SJCRH30 (cell line): ENCODE data around the gene SVEP1. TPM values are rescaled to one million over a fixed set of nuclear protein-coding genes. Genes with fewer than 3 reads are reported as not detected.

Source experiments
- DNase-seq, 2 experiments: peaks; one replicate each; pipeline ENCODE4 v3.0.0-alpha.2; 2015 to 2020
- H3K27ac ChIP-seq: fragments of 250-450 bp; sonication (Bioruptor Pico); 2 replicates; pipeline ENCODE4 v1.5.1; 2020; ENCODE audit warnings: mild to moderate bottlenecking, moderate library complexity
- H3K27me3 ChIP-seq: fragments of 250-450 bp; sonication (Bioruptor Pico); 2 replicates; pipeline ENCODE4 v1.5.1; 2020; ENCODE audit warnings: mild to moderate bottlenecking, moderate library complexity
- H3K36me3 ChIP-seq: fragments of 250-450 bp; sonication (Bioruptor Pico); 2 replicates; pipeline ENCODE4 v1.5.1; 2020; ENCODE audit warnings: mild to moderate bottlenecking, moderate library complexity
- H3K4me1 ChIP-seq: fragments of 250-450 bp; sonication (Bioruptor Pico); 2 replicates; pipeline ENCODE4 v1.5.1; 2020; ENCODE audit warnings: mild to moderate bottlenecking, moderate library complexity
- H3K4me3 ChIP-seq: fragments of 250-450 bp; sonication (Bioruptor Pico); 2 replicates; pipeline ENCODE4 v1.5.1; 2020; ENCODE audit warnings: mild to moderate bottlenecking, moderate library complexity
- H3K9me3 ChIP-seq: fragments of 250-450 bp; sonication (Bioruptor Pico); replicated peaks from 2 replicates; pipeline ENCODE4 v1.5.1; 2020; ENCODE audit warnings: mild to moderate bottlenecking, moderate library complexity
- total RNA-seq: library from RNA; depleted of rRNA; stranded (reverse); fragments of >200 nt; shearing (Covaris generic); gene quantifications from 2 replicates; pipeline ENCODE4 v1.2.3, GENCODE V29; 2014

The SVEP1 gene
- total RNA-seq, 1 experiment from 2014 or later = 0.18 TPM

GRCh38 chr9:110592044-110592830, 12.7 kb upstream of the SVEP1 start:
- H3K27ac ChIP-seq = no peak overlapping the region
- H3K9me3 ChIP-seq = no peaks in the 10 kb centered on the region
- H3K27me3 ChIP-seq = no peaks in the 10 kb centered on the region
- no peaks in the 10 kb centered on the region for H3K4me1 ChIP-seq
- no peak for DNase-seq
- no peak overlapping the region for H3K4me3 ChIP-seq
- H3K36me3 ChIP-seq = no peaks in the 10 kb centered on the region

GRCh38 chr9:110591526-110591925, 12.0 kb upstream of the SVEP1 start:
- H3K9me3 ChIP-seq = no peaks in the 10 kb centered on the region
- no peaks in the 10 kb centered on the region for H3K4me1 ChIP-seq
- H3K27me3 ChIP-seq = no peaks in the 10 kb centered on the region
- H3K4me3 ChIP-seq = no peak overlapping the region
- H3K27ac ChIP-seq = no peak overlapping the region
- H3K36me3 ChIP-seq = no peaks in the 10 kb centered on the region
- no peak for DNase-seq

- DNase-seq = no peak
- Histone ChIP-seq H3K9me3 (no peaks in the 10 kb centered on the region), H3K4me3 (no peak overlapping the region), H3K36me3 (no peaks in the 10 kb centered on the region), H3K4me1 (no peaks in the 10 kb centered on the region), H3K27ac (no peak overlapping the region), H3K27me3 (no peaks in the 10 kb centered on the region)
Measured at GRCh38 chr9:110590816-110591215, 11.3 kb upstream of the SVEP1 start.

- DNase-seq = no peak
- no peaks in the 10 kb centered on the region for H3K9me3 ChIP-seq
- no peaks in the 10 kb centered on the region for H3K27me3 ChIP-seq
- no peak overlapping the region for H3K4me3 ChIP-seq
- no peaks in the 10 kb centered on the region for H3K4me1 ChIP-seq
- H3K27ac ChIP-seq = no peak overlapping the region
- no peaks in the 10 kb centered on the region for H3K36me3 ChIP-seq
Measured at GRCh38 chr9:110588296-110588695, 8.8 kb upstream of the SVEP1 start.

GRCh38 chr9:110583237-110583636, 3.7 kb upstream of the SVEP1 start:
- Histone ChIP-seq H3K27ac (no peak overlapping the region), H3K9me3 (no peaks in the 10 kb centered on the region), H3K27me3 (no peaks in the 10 kb centered on the region), H3K36me3 (no peaks in the 10 kb centered on the region), H3K4me1 (no peaks in the 10 kb centered on the region), H3K4me3 (no peak overlapping the region)
- DNase-seq = no peak

GRCh38 chr9:110582156-110582555, 2.6 kb upstream of the SVEP1 start:
- DNase-seq = no peak
- Histone ChIP-seq H3K36me3 (no peaks in the 10 kb centered on the region), H3K9me3 (no peaks in the 10 kb centered on the region; the same call in 1 of the 2 replicates), H3K4me3 (no peak overlapping the region), H3K27me3 (no peaks in the 10 kb centered on the region), H3K27ac (no peak overlapping the region), H3K4me1 (no peaks in the 10 kb centered on the region)

- Histone ChIP-seq H3K27me3 (no peaks in the 10 kb centered on the region), H3K9me3 (no peaks in the 10 kb centered on the region; the same call in 1 of the 2 replicates), H3K4me3 (no peak overlapping the region), H3K4me1 (no peaks in the 10 kb centered on the region), H3K27ac (no peak overlapping the region), H3K36me3 (no peaks in the 10 kb centered on the region)
- DNase-seq = no peak
Measured at GRCh38 chr9:110580850-110581249, 1.3 kb upstream of the SVEP1 start.

GRCh38 chr9:110579862-110580219, 300 bp upstream of the SVEP1 start:
- DNase-seq = peak; percentile 20 to 38
- no peaks in the 10 kb centered on the region for H3K4me1 ChIP-seq
- H3K36me3 ChIP-seq = no peaks in the 10 kb centered on the region
- H3K4me3 ChIP-seq = peak overlapping the region; percentile 57
- no peaks in the 10 kb centered on the region; the same call in 1 of the 2 replicates for H3K9me3 ChIP-seq
- H3K27ac ChIP-seq = peak overlapping the region; percentile 2; the same call in 1 of the 2 replicates
- no peaks in the 10 kb centered on the region for H3K27me3 ChIP-seq

- Histone ChIP-seq H3K4me3 (no peak overlapping the region), H3K27me3 (no peaks in the 10 kb centered on the region), H3K9me3 (no peaks in the 10 kb centered on the region; the same call in 1 of the 2 replicates), H3K27ac (no peak overlapping the region), H3K4me1 (0 out of 2 replicates have a peak, but pooled peaks cover 3% of the 10 kb centered on the region), H3K36me3 (no peaks in the 10 kb centered on the region)
- DNase-seq = no peak
Measured at GRCh38 chr9:110578575-110579033, 937 bp downstream of the SVEP1 start.

GRCh38 chr9:110575945-110576344, 3.6 kb downstream of the SVEP1 start:
- Histone ChIP-seq H3K9me3 (no peaks in the 10 kb centered on the region; the same call in 1 of the 2 replicates), H3K27ac (no peak overlapping the region), H3K4me1 (peaks cover 13% of the 10 kb centered on the region), H3K4me3 (no peak overlapping the region), H3K36me3 (no peaks in the 10 kb centered on the region), H3K27me3 (no peaks in the 10 kb centered on the region)
- no peak for DNase-seq

- no peaks in the 10 kb centered on the region for H3K36me3 ChIP-seq
- H3K27me3 ChIP-seq = no peaks in the 10 kb centered on the region
- no peak overlapping the region for H3K27ac ChIP-seq
- no peak for DNase-seq
- H3K9me3 ChIP-seq = no peaks in the 10 kb centered on the region; the same call in 1 of the 2 replicates
- H3K4me1 ChIP-seq = peaks cover 13% of the 10 kb centered on the region
- H3K4me3 ChIP-seq = no peak overlapping the region
Measured at GRCh38 chr9:110575169-110575568, 4.4 kb downstream of the SVEP1 start.

GRCh38 chr9:110573305-110573704, 6.2 kb downstream of the SVEP1 start:
- Histone ChIP-seq H3K27ac (no peak overlapping the region), H3K27me3 (no peaks in the 10 kb centered on the region), H3K4me1 (peaks cover 13% of the 10 kb centered on the region), H3K4me3 (no peak overlapping the region), H3K36me3 (no peaks in the 10 kb centered on the region), H3K9me3 (no peaks in the 10 kb centered on the region; the same call in 1 of the 2 replicates)
- peak; percentile 18 to 34 for DNase-seq

GRCh38 chr9:110571801-110572483, 7.6 kb downstream of the SVEP1 start:
- Histone ChIP-seq H3K4me1 (peaks cover 13% of the 10 kb centered on the region), H3K9me3 (no peaks in the 10 kb centered on the region), H3K27ac (no peak overlapping the region), H3K27me3 (no peaks in the 10 kb centered on the region), H3K4me3 (no peak overlapping the region), H3K36me3 (no peaks in the 10 kb centered on the region)
- DNase-seq = peak in 1 of 2 experiments; percentile 14

- Histone ChIP-seq H3K9me3 (no peaks in the 10 kb centered on the region), H3K4me1 (no peaks in the 10 kb centered on the region), H3K4me3 (no peak overlapping the region), H3K36me3 (no peaks in the 10 kb centered on the region), H3K27ac (no peak overlapping the region), H3K27me3 (no peaks in the 10 kb centered on the region)
- DNase-seq = no peak
Measured at GRCh38 chr9:110566156-110566555, 13.4 kb downstream of the SVEP1 start.

- no peaks in the 10 kb centered on the region for H3K9me3 ChIP-seq
- no peaks in the 10 kb centered on the region for H3K36me3 ChIP-seq
- no peak overlapping the region for H3K27ac ChIP-seq
- no peaks in the 10 kb centered on the region for H3K4me1 ChIP-seq
- H3K27me3 ChIP-seq = no peaks in the 10 kb centered on the region
- no peak for DNase-seq
- H3K4me3 ChIP-seq = no peak overlapping the region
Measured at GRCh38 chr9:110561826-110562225, 17.7 kb downstream of the SVEP1 start.
